Limb (tissue), 2 donors: ENCODE data around the gene NAP1L5.
A peak's percentile ranks its signal among the peaks of the same experiment; 100 is the strongest.

Experiments used
- DNase-seq, 2 donors: peaks; one replicate each; pipeline ENCODE4 v3.0.0-alpha.2; 2016; ENCODE audit errors: extremely low spot score in 2 of 2

Gene NAP1L5

GRCh38 chr4:88722828-88723227 lies 25.2 kb upstream of the NAP1L5 start:
- no peak for DNase-seq

DNA sequence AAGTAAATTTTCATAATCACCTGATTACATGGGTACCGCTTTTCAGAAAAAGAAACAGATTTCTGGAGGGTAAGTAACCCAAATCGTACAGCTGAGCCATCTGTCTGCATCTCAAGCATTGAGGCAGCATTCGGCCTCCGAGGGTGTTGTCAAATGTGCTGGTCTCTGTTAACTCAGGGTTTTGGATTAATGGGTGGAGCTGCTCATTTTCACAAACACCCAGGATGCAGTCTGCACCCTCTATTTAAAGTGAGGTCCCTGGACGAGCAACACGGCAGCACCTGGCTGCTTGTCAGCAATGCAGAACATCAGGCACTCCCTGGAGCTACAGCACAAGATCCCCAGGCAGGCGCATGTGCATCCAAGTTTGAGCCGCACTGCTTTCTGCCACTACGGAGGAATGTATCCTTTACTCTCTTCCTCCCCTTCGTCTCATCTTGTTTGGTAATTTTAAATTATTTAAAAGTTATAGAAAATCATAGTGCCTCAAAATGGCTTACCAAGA lies 24.7 kb upstream of the NAP1L5 start:
- DNase-seq: no peak

GRCh38 chr4:88720451-88721428 lies 23.1 kb upstream of the NAP1L5 start:
- no peak for DNase-seq

GRCh38 chr4:88719381-88719780 lies 21.8 kb upstream of the NAP1L5 start:
- no peak for DNase-seq

GRCh38 chr4:88718098-88718497 lies 20.5 kb upstream of the NAP1L5 start:
- no peak for DNase-seq

GRCh38 chr4:88713782-88714181 lies 16.2 kb upstream of the NAP1L5 start:
- no peak for DNase-seq

DNA sequence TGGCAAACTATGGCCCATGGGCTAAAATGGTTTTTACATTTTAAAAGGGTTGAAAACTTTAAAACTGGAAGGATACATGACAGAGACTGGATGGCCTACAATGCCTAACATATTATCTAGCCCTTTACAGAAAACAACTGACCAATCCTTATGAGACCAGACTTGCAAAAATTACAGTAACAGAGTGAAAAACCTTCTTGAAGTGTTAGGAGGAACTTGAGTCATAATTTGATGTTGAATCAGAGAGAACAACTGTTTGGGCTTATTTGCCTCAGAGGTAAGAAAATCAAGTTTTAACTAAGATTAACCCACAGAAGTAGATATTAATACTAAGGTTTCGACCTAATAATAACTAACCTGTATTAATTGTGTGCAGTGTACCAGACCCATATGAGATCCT lies 12.4 kb upstream of the NAP1L5 start:
- no peak for DNase-seq

- DNase-seq: peak; percentile 49 to 81
Observed at GRCh38 chr4:88706574-88706973, 8.9 kb upstream of the NAP1L5 start.

DNA sequence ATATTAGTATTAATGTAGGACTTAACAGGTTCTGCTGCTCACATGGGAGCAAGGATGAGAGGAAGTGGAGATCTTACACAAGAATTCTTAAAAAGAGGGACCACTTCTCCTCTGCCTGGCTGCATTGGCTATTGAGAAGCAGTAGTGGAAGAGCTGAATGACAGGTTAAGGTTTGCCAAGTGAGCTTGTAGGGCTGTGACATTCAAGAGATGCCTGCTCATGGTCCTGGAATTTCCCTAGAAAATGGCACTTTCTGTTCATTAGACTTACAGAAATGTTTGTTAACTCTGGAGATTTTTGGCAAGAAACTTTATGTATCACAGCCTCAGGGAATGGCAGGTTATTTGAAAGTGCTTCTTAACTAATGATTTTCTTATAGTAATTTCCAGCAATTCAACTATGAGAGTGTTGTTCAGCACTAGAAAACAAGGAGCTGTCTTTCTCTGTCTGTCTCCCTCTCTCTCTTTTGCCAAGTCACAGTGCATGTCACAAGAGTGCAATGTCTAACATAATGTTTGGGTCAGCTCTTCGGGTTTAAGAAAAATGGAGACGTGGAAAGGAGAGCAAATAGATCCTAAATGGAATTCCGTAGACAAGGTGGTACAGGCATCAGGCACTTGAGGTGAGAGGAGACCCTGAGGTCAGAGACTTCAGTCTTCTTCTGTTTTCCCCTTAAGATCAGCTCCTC lies 8.3 kb upstream of the NAP1L5 start:
- DNase-seq: no peak

GRCh38 chr4:88705223-88705622 lies 7.6 kb upstream of the NAP1L5 start:
- no peak for DNase-seq

DNA sequence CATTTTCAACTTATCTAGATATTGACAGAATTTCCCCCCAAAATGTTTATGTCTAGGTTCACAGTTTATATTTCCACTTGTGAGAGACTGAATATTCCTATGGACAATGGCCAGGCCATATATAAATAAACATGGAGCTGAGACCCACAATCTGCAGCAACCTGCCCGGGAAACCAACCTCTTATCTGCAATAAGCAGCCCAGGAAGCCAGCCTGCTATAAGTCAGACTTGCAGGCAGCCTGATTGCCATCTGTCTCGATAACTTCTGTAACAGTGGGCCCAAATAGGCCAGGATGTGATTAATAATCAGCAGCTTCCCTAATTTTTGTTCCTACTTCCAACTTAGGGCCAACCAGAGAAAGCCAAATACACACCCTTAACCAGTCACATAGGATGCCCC lies 5.2 kb upstream of the NAP1L5 start:
- no peak for DNase-seq

DNA sequence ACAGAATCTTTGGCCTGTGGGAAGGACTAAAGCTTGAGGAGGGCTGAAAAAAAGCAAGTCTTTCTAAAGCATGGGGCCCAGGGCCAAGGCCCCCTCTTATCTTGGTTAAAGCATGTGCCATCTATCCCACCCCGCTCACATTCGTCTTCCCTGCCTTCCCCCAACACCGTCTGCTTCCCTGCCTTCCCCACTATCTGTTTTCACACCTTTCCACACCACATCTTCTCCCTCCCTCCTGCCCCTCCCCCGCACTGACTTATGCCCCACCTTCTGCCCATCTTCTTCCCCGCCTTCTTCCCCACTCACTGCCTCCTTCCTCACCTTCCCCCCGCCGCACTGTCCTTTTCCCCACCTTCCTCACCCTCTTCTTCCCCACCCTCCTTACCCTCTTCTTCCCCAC lies 890 bp upstream of the NAP1L5 start:
- no peak for DNase-seq

GRCh38 chr4:88697141-88697540 lies 488 bp downstream of the NAP1L5 start:
- DNase-seq: peak in 1 of 2 donors; percentile 55

DNA sequence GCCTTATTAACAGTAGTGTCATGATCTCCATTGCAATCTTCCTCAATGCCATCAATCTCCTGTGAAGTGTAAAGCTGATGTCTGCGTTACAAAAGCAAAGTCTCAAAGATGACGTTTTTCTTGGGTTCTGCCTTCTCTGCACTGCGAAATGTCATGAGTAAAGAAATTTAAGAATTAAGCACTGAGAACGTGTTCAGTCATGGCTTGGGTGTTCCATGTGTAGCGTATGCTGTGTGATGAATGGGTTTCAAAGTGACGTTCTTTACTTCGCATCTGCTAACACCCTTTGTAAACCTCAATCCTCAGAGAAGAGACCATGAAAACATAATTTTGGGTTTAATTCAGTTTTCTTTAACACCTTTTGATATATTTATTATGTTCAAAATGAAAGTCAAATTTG lies 999 bp downstream of the NAP1L5 start:
- DNase-seq: peak in 1 of 2 donors; percentile 10

GRCh38 chr4:88693792-88694191 lies 3.8 kb downstream of the NAP1L5 start:
- no peak for DNase-seq

- no peak for DNase-seq
Observed at GRCh38 chr4:88690355-88690754, 7.3 kb downstream of the NAP1L5 start.

DNA sequence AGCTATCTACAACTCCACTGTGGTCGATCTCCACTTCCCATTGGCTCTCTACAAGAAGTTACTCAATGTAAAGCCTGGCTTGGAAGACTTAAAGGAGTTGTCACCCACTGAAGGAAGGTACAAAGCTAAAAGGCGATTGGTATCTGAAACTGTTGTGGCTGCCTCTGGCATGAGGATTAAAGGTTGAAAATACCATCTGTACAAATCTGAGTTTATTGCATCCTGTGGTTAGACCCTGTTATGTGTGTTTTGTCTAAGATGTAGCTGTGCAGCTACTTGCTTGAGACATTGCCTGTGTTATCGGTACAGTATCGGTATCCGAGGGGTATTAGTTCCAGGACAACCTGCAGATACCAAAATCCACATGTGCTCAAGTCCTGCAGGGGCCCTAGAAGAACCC lies 16.4 kb downstream of the NAP1L5 start:
- no peak for DNase-seq

- no peak for DNase-seq
Observed at GRCh38 chr4:88675543-88675942, 22.1 kb downstream of the NAP1L5 start.

DNA sequence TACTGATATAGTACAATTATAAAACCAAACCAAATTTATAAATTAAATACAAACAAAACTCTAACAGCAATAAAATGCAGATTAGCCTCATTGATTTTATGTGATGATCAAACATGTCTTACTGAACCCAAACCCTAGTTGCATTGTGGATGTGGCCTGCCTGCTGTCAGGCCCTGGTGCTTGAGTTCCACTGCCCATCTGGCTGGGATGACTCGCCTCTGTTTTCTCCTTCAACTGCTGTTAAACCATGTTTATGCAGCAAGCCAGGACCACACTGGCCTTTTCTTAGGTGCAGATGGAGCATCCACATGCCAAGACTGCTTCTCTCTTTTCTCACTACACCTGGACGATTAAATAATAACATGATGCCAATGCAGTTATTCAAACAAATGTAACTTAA lies 22.6 kb downstream of the NAP1L5 start:
- DNase-seq: no peak

DNA sequence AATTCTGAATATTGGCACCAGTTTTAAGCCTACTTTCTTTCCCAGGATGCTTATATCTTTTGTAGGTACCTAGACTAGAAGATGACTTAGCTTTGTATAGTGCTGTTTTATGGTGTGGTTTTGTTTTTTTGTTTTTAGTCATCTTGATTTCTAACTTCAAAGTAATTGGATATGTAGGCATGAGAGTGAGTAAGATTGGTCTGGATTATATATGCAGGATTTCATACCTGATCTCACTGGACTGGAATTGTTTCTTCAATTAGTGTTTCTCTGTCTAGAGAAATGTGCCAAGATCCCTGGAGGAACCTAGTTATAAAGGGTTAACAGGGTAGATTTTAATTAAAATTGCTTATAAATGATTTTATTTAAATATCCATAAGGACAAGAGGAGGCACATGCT lies 23.1 kb downstream of the NAP1L5 start:
- no peak for DNase-seq

DNA sequence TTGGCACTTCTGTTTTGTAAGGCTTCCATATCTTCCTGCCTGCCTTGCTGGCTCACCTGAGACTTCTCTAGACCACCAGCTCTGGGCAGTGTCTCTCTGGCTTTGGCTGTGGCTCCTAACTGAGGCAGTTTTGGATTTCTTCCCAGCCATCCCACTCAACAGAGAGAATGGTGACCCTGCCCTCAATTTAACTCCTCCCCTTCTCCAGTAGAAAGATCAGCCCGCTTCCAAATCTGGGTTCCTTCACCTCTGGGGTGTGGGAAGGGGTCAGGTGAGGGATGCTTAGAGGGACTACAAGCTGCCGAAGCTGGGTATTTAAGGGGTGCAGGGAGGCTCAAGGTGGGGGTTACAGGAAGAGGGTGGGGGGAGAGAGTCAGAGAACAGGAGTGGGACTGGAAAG lies 23.7 kb downstream of the NAP1L5 start:
- DNase-seq: no peak

GRCh38 chr4:88672987-88673386 lies 24.6 kb downstream of the NAP1L5 start:
- DNase-seq: peak; percentile 18 to 45

GRCh38 chr4:88661739-88662138 lies 35.9 kb downstream of the NAP1L5 start:
- no peak for DNase-seq
